K562 (cell line): ENCODE data around the gene HGS. TPM values are rescaled to one million over a fixed set of nuclear protein-coding genes. Genes with fewer than 3 reads are reported as not detected.
A peak's percentile ranks its signal among the peaks of the same experiment; 100 is the strongest.

Experiments
- ATAC-seq: fragments of 200-7000 bp; cut with Tn5 transposase; 3 replicates; pipeline ENCODE4 v1.9.1; 2020; ENCODE audit warnings: moderate library complexity
- BruUV-seq: library from RNA; stranded (reverse); fragments of 400-500 nt; replicated peaks from 2 replicates; lab custom pipeline; 2021; lab: Mats Ljungman, UMichigan
- CTCF ChIA-PET: fragments of 300-600 bp; formaldehyde crosslinking; extraction: SDS; loops from one replicate; lab custom pipeline; 2021; ENCODE audit warnings: low intra/inter-chr PET ratio; lab: Yijun Ruan, JAX
- POLR2A ChIA-PET: fragments of 300-600, 350-650 bp; sonication (Branson Sonifier 250); formaldehyde crosslinking; extraction: SDS; loops from one replicate; lab custom pipeline; 2021; ENCODE audit warnings: antibody characterized with exemption, inconsistent platforms; lab: Yijun Ruan, JAX
- DNase-seq, 4 experiments: peaks; one replicate each; pipeline versions ENCODE4 v3.0.0 to v3.0.0-alpha.2; 2011 to 2018; ENCODE audit warnings: low spot score in 3 of 4, mixed read lengths in 3 of 4; ENCODE audit errors: extremely low read depth in 1 of 4
- FAIRE-seq: peaks from 2 replicates; lab custom pipeline; 2011; peaks lifted over from hg19 to GRCh38; lab: Jason Lieb, UNC
- H2AFZ ChIP-seq: 2 replicates; pipeline ENCODE4 v1.6.0; 2011; ENCODE audit warnings: low read depth, low read length, control low read depth, inconsistent platforms
- H3K27ac ChIP-seq: fragments of 200-600 bp; 3 replicates; pipeline ENCODE4 v1.8.0; 2011; ENCODE audit warnings: low read depth, mild to moderate bottlenecking, control low read depth, inconsistent platforms, low read length, moderate library complexity, mixed read lengths; ENCODE audit errors: extremely low read depth
- H3K27me3 ChIP-seq, 2 experiments: fragments of 300-600 bp in 1 of 2; 2 replicates in 1 of 2; 3 replicates in 1 of 2; pipeline versions ENCODE4 v1.6.0 to v1.8.0; 2011; ENCODE audit warnings: inconsistent platforms in 2 of 2, low read length in 2 of 2, mild to moderate bottlenecking in 1 of 2, mixed read lengths in 1 of 2, moderate library complexity in 1 of 2; ENCODE audit not compliant: control insufficient read depth in 2 of 2, insufficient read depth in 2 of 2
- H3K36me3 ChIP-seq: fragments of 300-600 bp; 3 replicates; pipeline ENCODE4 v1.8.0; 2011; ENCODE audit warnings: mild to moderate bottlenecking, low read length, inconsistent platforms; ENCODE audit not compliant: control insufficient read depth, insufficient read depth
- H3K4me1 ChIP-seq, 2 experiments: fragments of 200-600 bp in 1 of 2; replicated peaks in 1 of 2; 2 replicates in 1 of 2; 3 replicates in 1 of 2; pipeline versions ENCODE4 v1.5.1 to v1.8.0; 2011; ENCODE audit warnings: inconsistent platforms in 2 of 2, low read length in 2 of 2, mild to moderate bottlenecking in 1 of 2, mixed read lengths in 1 of 2, moderate library complexity in 1 of 2; ENCODE audit not compliant: control insufficient read depth in 2 of 2, insufficient read depth in 2 of 2
- H3K4me2 ChIP-seq: 2 replicates; pipeline ENCODE4 v1.6.1; 2011; ENCODE audit warnings: low read length, control low read depth, inconsistent platforms, mixed read lengths; ENCODE audit not compliant: insufficient read depth
- H3K4me3 ChIP-seq: fragments of 200-600 bp; sonication (generic), shearing (Covaris generic); 2 replicates; pipeline ENCODE4 v1.5.1; 2016; ENCODE audit warnings: control low read depth, inconsistent platforms
- H3K79me2 ChIP-seq: fragments of 200-600 bp; 3 replicates; pipeline ENCODE4 v1.8.0; 2011; ENCODE audit warnings: low read length, inconsistent platforms; ENCODE audit not compliant: control insufficient read depth, insufficient read depth
- H3K9ac ChIP-seq, 2 experiments: 2 replicates each; pipeline versions ENCODE4 v1.6.0 to v1.6.1; 2011; ENCODE audit warnings: low read depth in 2 of 2, low read length in 2 of 2, control low read depth in 1 of 2, inconsistent platforms in 1 of 2, mild to moderate bottlenecking in 1 of 2, mixed read lengths in 1 of 2; ENCODE audit not compliant: insufficient read depth in 1 of 2
- H3K9me1 ChIP-seq: one replicate; pipeline ENCODE4 v1.6.0; 2011; ENCODE audit warnings: inconsistent platforms, mild to moderate bottlenecking, low read length, moderate library complexity; ENCODE audit not compliant: control insufficient read depth, insufficient read depth
- H3K9me3 ChIP-seq: replicated peaks from 2 replicates; pipeline ENCODE4 v1.5.1; 2011; ENCODE audit warnings: low read depth, low read length, inconsistent platforms; ENCODE audit not compliant: control insufficient read depth, insufficient read depth
- H4K20me1 ChIP-seq: replicated peaks from 2 replicates; pipeline ENCODE4 v1.6.1; 2011; ENCODE audit warnings: low read length, inconsistent platforms, mixed read lengths; ENCODE audit not compliant: control insufficient read depth, insufficient read depth
- ERF ChIP-seq: fragments of 450-650 bp; formaldehyde crosslinking; IDR thresholded peaks from 2 replicates; pipeline ENCODE4 v1.4.0; 2020; ENCODE audit warnings: mild to moderate bottlenecking, mixed read lengths
- ESRRA ChIP-seq: fragments of 450-650 bp; IDR thresholded peaks from 2 replicates; pipeline ENCODE4 v1.6.1; 2014; ENCODE audit warnings: low read depth, mild to moderate bottlenecking, moderate library complexity, borderline replicate concordance
- POLR2A ChIP-seq: fragments of 450-650 bp; conservative IDR thresholded peaks from 2 replicates; pipeline ENCODE4 v1.6.1; 2016
- POLR2B ChIP-seq: fragments of 450-650 bp; IDR thresholded peaks from 2 replicates; pipeline ENCODE4 v1.6.1; 2018; ENCODE audit warnings: low read depth; ENCODE audit not compliant: partially characterized antibody
- POLR2G ChIP-seq: fragments of 200-400 bp; formaldehyde crosslinking; IDR thresholded peaks from 2 replicates; pipeline ENCODE4 v1.6.1; 2017; ENCODE audit warnings: low read depth, mild to moderate bottlenecking, antibody characterized with exemption, low read length, moderate library complexity
- PREB ChIP-seq: sonication (generic); formaldehyde crosslinking; IDR thresholded peaks from 2 replicates; pipeline ENCODE4 v1.8.1; 2023; ENCODE audit warnings: mild to moderate bottlenecking, missing genetic modification reagents
- RBFOX2 ChIP-seq: fragments of 200-400 bp; formaldehyde crosslinking; IDR thresholded peaks from 2 replicates; pipeline ENCODE4 v1.6.1; 2017; ENCODE audit warnings: low read depth, mild to moderate bottlenecking, low read length, moderate library complexity
- RBM39 ChIP-seq: fragments of 200-400 bp; formaldehyde crosslinking; optimal IDR thresholded peaks from 2 replicates; pipeline ENCODE3; 2018; ENCODE audit warnings: low read depth, low read length
- RUNX1 ChIP-seq: sonication (generic); IDR thresholded peaks from 2 replicates; pipeline ENCODE4 v1.6.1; 2016; ENCODE audit warnings: antibody characterized with exemption, low read depth
- ZBTB1 ChIP-seq: sonication (generic); formaldehyde crosslinking; IDR thresholded peaks from 2 replicates; pipeline ENCODE4 v1.8.1; 2023; ENCODE audit warnings: missing genetic modification reagents, low read depth, mild to moderate bottlenecking, borderline replicate concordance
- ZBTB2 ChIP-seq: fragments of 450-650 bp; IDR thresholded peaks from 2 replicates; pipeline ENCODE4 v1.6.1; 2016; ENCODE audit warnings: antibody characterized with exemption
- ZBTB7A ChIP-seq: IDR thresholded peaks from 2 replicates; pipeline ENCODE4 v1.6.1; 2011; ENCODE audit warnings: low read depth, mild to moderate bottlenecking, low read length, moderate library complexity, borderline replicate concordance; ENCODE audit not compliant: control insufficient read depth
- ZFX ChIP-seq: sonication (generic); formaldehyde crosslinking; IDR thresholded peaks from 2 replicates; pipeline ENCODE4 v1.8.0; 2022; ENCODE audit warnings: mild to moderate bottlenecking, missing genetic modification reagents, moderate library complexity
- WGBS: fragments of 100-300 bp; shearing (Covaris generic); methylation state at CpG from one replicate; pipeline ENCODE4 v1.1.6; 2016; ENCODE audit warnings: low coverage, mixed read lengths; ENCODE audit not compliant: insufficient coverage; ENCODE audit errors: missing lambda C conversion rate; 5-methylcytosine and 5-hydroxymethylcytosine counted together
- in situ Hi-C: fragments of 300-500 bp; cut with MboI; formaldehyde crosslinking; loops from 4 replicates; pipeline ENCODE4 v1.15.0; 2018; ENCODE audit warnings: inconsistent platforms, mixed read lengths
- intact Hi-C: fragments of 100-400 bp; cut with micrococcal nuclease; formaldehyde crosslinking; loops from 2 replicates; pipeline ENCODE4 v1.14.2; 2022
- polyA plus RNA-seq, 8 experiments: library from polyadenylated mRNA; depleted of rRNA in 4 of 8; stranded (reverse) in 5 of 8; unstranded in 3 of 8; fragments of >200 nt; fragmentation: Nextera tagmentation in 2 of 8; fragmentation: Illumina TruSeq in 1 of 8; extraction: Ambion mirVana in 2 of 8; extraction: Trizol in 1 of 8; gene quantifications; 2 replicates each; pipeline versions ENCODE4 v1.2.1 to v1.2.3, GENCODE V29; 2011 to 2014; ENCODE audit warnings: inconsistent platforms in 1 of 8, missing spikeins in 1 of 8
- total RNA-seq, 7 experiments: library from RNA; depleted of rRNA in 6 of 7; stranded (reverse); fragments of >200 nt in 6 of 7; fragmentation: Illumina TruSeq in 2 of 7; extraction: Trizol in 2 of 7; gene quantifications; 2 replicates each; pipeline versions ENCODE4 v1.2.1 to v1.2.3, GENCODE V29; 2011 to 2021; ENCODE audit warnings: low replicate concordance in 1 of 7
- TF ChIP-seq, protein P1 (sequence below), 3 experiments: fragments of 200-800 bp in 1 of 3; sonication (Bioruptor generic) in 1 of 3; sonication (generic) in 1 of 3; formaldehyde crosslinking in 1 of 3; IDR thresholded peaks; 2 replicates each; pipeline versions ENCODE4 v1.6.1 to v1.8.0; 2016 to 2022; ENCODE audit warnings: mild to moderate bottlenecking in 2 of 3, missing compliant biosample characterization in 2 of 3, missing genetic modification characterization in 2 of 3, missing genetic modification reagents in 1 of 3
- TF ChIP-seq, protein P2 (sequence below): fragments of 250-450 bp; sonication (Bioruptor Pico); IDR thresholded peaks from 2 replicates; pipeline ENCODE4 v1.5.1; 2021; ENCODE audit warnings: mild to moderate bottlenecking

Gene HGS
- total and polyA plus RNA-seq, 9 of the 15 experiments (the other 6 are each of a cell fraction or from before 2014, with no cell fraction given): 3.9 to 176 (median 77.1) TPM

DNA sequence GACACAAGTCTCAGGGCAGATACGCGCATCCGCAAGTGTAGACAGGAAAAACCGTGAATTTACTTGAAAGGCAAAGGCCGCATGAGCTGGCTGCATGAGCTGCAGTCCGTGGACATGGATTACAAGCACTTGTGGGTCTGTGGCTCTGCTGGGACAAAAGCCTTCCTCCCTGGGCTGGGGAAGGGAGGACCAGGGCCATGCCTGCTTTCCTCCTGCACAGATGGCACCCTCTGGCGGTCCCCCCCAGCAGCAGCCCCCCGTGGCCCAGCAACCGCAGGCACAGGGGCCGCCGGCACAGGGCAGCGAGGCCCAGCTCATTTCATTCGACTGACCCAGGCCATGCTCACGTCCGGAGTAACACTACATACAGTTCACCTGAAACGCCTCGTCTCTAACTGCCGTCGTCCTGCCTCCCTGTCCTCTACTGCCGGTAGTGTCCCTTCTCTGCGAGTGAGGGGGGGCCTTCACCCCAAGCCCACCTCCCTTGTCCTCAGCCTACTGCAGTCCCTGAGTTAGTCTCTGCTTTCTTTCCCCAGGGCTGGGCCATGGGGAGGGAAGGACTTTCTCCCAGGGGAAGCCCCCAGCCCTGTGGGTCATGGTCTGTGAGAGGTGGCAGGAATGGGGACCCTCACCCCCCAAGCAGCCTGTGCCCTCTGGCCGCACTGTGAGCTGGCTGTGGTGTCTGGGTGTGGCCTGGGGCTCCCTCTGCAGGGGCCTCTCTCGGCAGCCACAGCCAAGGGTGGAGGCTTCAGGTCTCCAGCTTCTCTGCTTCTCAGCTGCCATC lies 17.7 kb downstream of the HGS start:
- peak overlapping the region; percentile 96 to 100 for H3K9ac ChIP-seq
- no peaks in the 10 kb centered on the region for H3K27me3 ChIP-seq
- H4K20me1 ChIP-seq: peaks cover 14% of the 10 kb centered on the region
- H3K27ac ChIP-seq: peak overlapping the region; percentile 90
- no peaks in the 10 kb centered on the region for H3K9me3 ChIP-seq
- ATAC-seq (peak; percentile 67), FAIRE-seq (no peak), DNase-seq (peak; percentile 35 to 68 (median 50))
- H3K4me1 ChIP-seq: peaks cover 14 to 53% of the 10 kb centered on the region in 2 experiments; a peak in 4 of 5 replicates
- ChIA-PET POLR2A (interaction anchor here (0.6 to 4.7 kb wide), 12 partner anchors 9 to 222 kb away, joined by 3 to 54 read pairs (median 6); partner anchors contain the start of genes ARL16, CCDC137, HGS and OXLD1), CTCF (interaction anchor here (1.0 kb wide), 1 partner anchor 448 kb away, joined by 3 read pairs; no protein-coding TSS in a partner anchor)
- H2AFZ ChIP-seq: no peak overlapping the region
- peak overlapping the region; percentile 99 for H3K4me3 ChIP-seq
- WGBS: 28% methylated on average over 23 of the region's 23 CpGs
- H3K79me2 ChIP-seq: peaks cover 57% of the 10 kb centered on the region
- in situ Hi-C loops: no loop called here
- intact Hi-C loops: loop anchor here (5.0 kb wide), 1 partner anchor 34 kb away; the partner anchor contains the start of genes CCDC137 and OXLD1
- no TSS peak for BruUV-seq
- peak overlapping the region; percentile 95 for H3K4me2 ChIP-seq
- H3K9me1 ChIP-seq: no peaks in the 10 kb centered on the region
- peaks cover 80% of the 10 kb centered on the region for H3K36me3 ChIP-seq
- TF ChIP-seq POLR2B (peak; percentile 70), ZBTB1 (CRISPR knock-in tag) (0 out of 2 replicates have a peak, but pooled peaks have one; percentile 38), POLR2A (peak; percentile 67), ERF (CRISPR knock-in tag) (0 out of 2 replicates have a peak, but pooled peaks have one; percentile 42), PREB (CRISPR knock-in tag) (no peak), RBFOX2 (peak; percentile 62), ZBTB7A (peak; percentile 74; the same call in 1 of the 2 replicates), RUNX1 (0 out of 2 replicates have a peak, but pooled peaks have one; percentile 58), ESRRA (no peak), RBM39 (peak; percentile 35), POLR2G (peak; percentile 68), ZFX (CRISPR knock-in tag) (peak; percentile 41; the same call in 1 of the 2 replicates), ZBTB2 (peak; percentile 31; the same call in 1 of the 2 replicates)
- TF ChIP-seq, protein P1, sequence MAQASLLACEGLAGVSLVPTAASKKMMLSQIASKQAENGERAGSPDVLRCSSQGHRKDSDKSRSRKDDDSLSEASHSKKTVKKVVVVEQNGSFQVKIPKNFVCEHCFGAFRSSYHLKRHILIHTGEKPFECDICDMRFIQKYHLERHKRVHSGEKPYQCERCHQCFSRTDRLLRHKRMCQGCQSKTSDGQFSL (CRISPR knock-in tag; IDR thresholded peaks at IDR 0.05): peak; percentile 53; the same call in 1 of the 2 replicates
- TF ChIP-seq, protein P1 (tag; IDR thresholded peaks at IDR 0.05): no peak; a peak in 1 of 4 replicates
- TF ChIP-seq, protein P2, sequence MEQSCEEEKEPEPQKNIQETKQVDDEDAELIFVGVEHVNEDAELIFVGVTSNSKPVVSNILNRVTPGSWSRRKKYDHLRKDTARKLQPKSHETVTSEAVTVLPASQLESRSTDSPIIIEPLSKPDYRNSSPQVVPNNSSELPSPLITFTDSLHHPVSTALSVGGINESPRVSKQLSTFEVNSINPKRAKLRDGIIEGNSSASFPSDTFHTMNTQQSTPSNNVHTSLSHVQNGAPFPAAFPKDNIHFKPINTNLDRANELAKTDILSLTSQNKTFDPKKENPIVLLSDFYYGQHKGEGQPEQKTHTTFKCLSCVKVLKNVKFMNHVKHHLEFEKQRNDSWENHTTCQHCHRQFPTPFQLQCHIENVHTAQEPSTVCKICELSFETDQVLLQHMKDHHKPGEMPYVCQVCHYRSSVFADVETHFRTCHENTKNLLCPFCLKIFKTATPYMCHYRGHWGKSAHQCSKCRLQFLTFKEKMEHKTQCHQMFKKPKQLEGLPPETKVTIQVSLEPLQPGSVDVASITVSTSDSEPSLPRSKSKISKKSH: no peak
